GM12872 (cell line): ENCODE measurements around the gene FN1.

Experiments
- CTCF ChIP-seq: IDR thresholded peaks from 3 replicates; pipeline ENCODE4 v1.5.1; 2011; ENCODE audit warnings: low read depth, mild to moderate bottlenecking, low read length, moderate library complexity; ENCODE audit not compliant: insufficient read depth

Gene FN1

GRCh38 chr2:215451012-215451756, 15.3 kb upstream of the FN1 start:
- no peak for TF ChIP-seq CTCF

GRCh38 chr2:215450188-215451011, 14.5 kb upstream of the FN1 start:
- TF ChIP-seq CTCF, result no peak

GRCh38 chr2:215447673-215448081, 11.8 kb upstream of the FN1 start:
- TF ChIP-seq CTCF, result no peak

GRCh38 chr2:215447056-215447455, 11.2 kb upstream of the FN1 start:
- TF ChIP-seq CTCF, result no peak

- no peak for TF ChIP-seq CTCF
Observed at GRCh38 chr2:215442401-215442787, 6.5 kb upstream of the FN1 start.

GRCh38 chr2:215441560-215442400, 5.9 kb upstream of the FN1 start:
- no peak for TF ChIP-seq CTCF

- TF ChIP-seq CTCF, result no peak
Observed at GRCh38 chr2:215439980-215440512, 4.2 kb upstream of the FN1 start.
